Activated CD8-positive, alpha-beta memory T cell treated with anti-CD3 and anti-CD28 coated beads for 24 hours (primary cell): ENCODE results near the gene OAF.

Experiments
- DNase-seq: peaks from one replicate; pipeline ENCODE4 v3.0.0-alpha.2; 2020

The OAF gene

DNA sequence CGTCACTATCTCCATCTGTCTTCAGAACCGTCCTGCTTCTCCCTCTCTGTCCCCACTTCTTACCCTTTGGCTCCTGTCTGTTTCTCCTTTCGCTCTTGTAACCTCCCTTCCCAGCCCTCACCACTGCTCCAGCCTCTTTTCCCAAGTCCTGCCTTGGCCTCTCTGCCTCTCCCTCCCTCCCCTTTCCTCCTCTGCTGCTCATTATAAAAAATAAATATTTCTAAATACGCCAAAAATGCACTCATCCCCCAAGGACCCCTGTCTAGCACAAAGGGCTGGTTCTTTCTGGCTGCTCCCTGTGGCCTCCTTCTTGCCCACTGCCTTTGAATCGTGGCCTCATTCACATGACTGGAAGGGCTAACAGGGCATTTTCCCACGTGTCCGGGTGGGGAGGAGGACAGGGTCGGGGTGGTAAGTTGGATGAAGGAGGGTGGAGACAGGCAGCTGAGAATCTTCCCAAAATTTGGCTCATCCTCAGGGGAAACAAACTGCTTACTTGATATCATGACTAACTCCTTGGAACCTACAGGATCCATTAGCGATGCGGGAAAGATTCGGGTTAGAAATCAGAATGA lies 26.4 kb upstream of the OAF start:
- DNase-seq: peak; percentile 11

DNA sequence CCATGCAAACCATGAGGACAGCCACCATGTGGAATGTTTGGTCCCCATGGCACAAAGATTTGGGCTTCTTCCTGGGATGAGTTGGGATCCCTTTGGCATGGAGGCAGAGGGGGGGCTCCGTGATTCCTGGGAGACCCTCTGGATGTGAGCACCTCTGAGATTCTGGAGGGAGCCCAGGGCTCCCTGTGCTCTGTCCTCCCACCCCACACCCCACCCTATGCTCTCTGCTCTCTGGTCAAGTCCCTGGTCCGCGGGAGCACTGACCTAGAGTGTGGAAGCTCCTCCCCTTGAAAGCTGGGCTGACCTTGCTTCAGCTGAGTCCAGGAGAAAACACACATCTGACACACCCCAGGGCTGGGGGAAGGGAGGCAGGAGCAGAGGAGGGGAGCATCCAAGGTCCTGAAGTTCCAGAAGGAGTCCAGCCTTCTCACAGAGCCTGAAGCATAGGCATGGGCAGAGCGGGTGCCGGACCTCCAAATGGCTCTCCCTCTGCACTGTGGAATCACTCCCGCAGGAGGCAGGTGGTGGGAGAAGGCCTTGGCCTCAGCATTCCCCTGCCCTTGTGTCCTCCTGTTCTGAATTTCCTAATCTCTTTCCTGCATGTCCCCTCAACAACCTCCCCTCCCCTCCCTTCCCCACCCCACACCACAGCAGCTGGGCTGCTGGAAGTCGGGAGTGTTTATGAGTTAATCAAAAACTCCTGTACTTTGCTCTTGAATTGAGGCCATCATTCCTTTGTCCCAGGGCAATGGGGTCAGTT lies 25.7 kb upstream of the OAF start:
- DNase-seq: peak; percentile 44

DNA sequence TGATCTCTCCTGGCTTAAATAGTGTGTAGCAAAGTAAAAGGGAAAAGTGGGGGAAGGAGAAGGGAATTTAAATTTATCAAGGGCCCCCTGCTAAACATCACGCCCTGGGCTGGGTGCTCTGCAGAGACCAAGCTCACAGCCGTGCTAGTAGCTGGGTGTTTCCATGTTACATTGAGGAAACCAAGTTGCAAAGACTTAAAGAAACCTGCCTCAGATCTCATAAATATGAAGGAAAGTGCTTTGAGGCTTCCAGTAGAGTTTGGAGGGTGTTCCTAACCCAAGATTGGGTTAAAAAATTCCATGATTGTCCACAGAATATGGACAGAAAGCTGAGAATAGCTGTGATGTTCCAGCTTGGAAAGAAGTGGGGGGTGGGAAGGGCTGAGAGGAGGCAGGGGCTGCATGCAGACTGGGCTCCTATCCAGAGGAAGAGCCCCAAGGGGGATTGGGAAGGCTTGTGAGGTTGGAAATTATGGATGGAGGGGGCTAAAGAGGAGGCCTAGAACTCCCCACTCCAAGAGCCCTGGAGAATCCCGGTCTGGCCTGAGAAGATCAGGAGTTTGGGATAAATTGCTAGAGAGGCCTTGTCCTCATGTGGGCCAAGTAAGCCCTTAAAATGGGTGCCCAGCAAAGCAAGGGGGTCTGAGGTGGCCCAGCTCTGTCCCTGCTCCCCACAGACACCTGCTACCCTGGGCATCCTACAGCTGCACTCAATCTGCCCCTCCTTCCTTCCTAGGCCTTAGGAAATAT lies 25.0 kb upstream of the OAF start:
- peak; percentile 11 for DNase-seq

DNA sequence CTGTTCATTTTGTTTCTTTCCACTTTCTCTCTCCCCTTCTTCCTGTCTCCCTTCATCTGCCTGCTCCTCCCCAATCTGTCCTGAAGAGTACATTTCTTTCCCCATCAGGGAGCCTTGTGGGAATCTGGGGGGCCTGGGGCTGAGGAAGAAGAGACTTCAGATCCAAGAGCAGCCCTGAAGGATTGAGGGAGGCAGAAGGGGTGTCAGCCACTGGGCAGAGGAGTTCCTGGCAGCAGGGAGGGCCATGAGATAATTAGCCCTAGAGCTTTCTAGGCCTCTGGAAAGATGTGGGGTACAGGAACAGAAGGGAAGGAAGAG lies 24.4 kb upstream of the OAF start:
- peak; percentile 51 for DNase-seq

DNA sequence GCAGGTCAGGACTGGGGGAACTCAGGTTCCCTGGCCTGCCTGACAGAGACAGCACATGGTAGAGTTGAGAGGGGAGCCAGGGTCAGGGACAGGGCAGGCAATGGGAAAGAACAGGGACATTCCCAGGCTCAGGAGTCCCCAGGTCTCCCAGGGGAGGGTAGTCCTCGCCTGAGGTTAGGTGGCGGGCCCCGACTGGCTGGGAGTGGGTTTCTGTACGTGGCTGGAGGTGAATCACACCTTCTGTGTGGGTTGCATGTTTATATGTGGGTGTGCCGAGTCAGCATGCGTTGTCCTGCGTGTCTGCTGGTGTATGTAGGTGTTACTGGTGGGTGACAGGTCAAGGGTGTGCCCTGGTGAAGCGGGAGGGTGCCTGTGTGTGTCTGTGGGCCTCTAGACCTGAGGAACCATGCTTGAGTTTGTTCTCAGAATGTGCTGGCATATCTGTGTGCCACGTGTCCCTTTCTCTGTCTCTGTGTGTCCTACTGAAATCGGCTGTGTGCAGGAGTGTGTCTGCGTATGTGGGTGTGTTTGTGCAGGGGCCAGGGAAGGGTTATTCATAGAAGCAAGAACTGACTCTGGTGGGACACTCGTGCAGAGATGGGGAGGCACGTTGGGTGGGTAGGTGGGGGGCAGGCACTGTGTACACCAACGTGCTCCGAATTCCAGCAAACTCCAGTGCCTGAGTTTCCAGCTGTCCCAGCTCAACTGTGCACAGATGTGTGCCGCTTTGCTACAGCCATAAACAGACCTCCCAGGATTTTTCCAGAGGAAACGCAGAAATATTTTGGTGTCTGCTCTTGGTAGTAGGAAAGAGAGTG lies 23.8 kb upstream of the OAF start:
- no peak for DNase-seq

DNA sequence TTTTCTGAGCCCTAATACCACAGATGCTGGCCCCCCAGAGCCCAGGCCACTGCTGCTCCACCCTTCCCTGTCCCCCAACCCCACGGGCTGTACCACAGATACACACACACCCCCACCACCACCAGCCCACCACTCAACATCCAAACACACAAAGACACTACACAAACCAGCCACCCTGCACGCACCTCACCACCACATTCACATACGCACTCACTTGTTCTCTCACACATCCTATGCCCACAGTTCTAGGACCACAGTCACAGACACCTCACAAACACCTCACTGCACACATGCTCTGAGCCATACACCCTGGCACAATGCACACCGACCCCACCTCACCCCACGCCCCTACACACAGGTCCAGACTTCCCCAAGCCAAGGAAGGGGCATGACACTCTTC lies 22.5 kb upstream of the OAF start:
- no peak for DNase-seq

DNA sequence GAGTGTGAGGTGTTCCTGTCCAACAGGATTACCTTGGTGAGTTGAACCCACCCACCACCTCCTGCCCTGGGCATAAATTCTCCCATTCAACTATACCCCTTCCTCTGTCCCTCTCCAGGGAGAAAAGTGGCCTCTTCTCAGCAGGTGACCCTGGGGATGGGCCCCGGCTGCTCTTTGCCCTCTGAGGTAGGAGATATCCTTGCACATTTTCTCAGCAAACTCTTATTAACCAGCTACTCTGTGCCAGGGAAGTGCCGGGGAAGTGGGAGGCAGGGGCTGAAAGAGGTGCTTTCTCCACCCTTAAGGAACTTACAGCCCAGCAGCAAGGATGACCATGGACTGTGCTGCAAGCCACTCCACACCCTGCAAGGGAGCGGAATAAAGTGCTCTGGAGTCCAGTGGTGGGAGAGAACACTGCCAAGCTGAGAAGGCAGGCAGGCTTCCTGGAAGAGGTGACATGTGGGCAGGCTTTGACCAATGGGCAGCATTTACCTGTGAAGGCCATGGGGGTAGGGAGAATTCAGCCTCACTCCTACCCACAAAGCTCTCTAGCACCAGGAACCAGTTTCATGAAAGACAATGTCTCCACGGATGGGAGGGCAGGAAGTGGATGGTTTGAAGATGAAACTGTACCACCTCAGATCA lies 21.9 kb upstream of the OAF start:
- no peak for DNase-seq

DNA sequence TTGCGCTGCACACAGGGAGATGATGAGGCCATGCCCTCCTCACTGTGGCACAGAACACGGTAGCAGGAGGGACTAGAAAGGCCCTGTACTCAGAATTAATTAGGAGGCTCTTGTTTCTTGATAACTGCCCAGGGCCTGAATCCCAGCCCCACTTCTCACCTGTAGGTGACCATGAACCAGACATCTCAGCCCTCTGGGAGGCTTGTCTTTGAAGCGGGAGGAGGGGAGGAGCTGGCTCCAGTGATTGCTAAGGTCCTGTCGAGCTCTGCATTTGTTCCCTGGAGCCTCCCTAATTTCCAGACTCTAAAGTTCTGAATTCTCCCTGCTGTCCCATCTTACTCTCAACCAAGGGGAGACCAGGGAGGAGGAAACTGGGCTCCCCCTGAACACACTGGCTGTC lies 19.8 kb upstream of the OAF start:
- no peak for DNase-seq

DNA sequence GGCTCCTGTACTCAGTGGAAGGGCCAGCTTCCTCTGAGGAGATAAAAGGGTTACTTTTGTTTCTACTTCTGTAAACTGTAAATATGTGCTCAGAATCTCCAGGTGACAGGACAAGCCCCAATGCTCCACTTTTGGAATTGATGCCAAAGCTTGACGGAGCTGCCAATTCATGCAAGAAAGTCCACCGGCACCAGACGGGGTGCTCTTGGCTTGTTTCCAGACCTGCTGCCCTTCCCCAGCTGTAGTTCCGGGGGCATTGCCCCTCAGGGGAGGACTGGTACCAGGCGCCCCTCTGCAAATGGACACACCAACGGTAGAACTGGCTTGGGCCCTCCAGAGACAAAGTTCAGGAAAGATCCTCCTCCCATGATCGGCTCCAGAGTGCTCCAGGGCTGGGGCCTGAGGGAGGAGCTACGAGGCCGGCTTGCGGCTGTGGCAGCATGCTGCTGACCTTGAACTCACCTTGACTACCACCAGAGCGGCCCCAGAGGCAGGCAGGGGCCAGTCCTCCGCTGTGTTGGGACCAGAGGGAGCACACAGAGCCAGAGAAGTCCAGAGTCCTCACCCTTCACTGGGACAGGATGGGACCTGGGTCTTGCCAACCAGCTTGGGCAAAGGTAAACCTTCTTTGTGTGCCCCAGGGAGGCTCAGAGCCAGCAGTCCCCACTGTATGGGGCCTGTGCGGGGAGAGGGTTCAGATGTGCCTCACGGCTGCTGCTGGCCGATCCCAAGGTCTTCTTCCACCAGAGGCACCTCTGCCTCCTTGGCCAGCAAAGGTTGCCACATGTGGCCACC lies 17.8 kb upstream of the OAF start:
- no peak for DNase-seq

DNA sequence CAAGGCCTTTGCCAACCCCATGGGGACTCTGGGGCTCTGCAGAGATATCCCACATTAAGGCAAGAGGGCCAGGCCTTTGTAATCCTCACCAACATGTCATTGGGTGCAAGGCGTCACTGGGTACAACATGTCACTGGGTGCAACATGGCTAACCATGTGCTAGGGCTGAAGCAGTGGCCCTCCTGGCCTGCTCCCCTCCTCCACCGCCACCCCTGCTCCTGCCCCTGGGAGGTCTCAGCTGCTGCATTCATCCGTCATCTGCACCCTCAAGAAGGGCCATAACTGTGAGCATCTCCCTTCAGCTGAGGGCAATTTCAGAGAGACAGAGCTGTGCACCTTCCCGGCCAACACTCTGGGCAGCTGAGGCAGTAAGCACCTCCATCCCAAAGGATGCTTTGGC lies 16.7 kb upstream of the OAF start:
- no peak for DNase-seq

DNA sequence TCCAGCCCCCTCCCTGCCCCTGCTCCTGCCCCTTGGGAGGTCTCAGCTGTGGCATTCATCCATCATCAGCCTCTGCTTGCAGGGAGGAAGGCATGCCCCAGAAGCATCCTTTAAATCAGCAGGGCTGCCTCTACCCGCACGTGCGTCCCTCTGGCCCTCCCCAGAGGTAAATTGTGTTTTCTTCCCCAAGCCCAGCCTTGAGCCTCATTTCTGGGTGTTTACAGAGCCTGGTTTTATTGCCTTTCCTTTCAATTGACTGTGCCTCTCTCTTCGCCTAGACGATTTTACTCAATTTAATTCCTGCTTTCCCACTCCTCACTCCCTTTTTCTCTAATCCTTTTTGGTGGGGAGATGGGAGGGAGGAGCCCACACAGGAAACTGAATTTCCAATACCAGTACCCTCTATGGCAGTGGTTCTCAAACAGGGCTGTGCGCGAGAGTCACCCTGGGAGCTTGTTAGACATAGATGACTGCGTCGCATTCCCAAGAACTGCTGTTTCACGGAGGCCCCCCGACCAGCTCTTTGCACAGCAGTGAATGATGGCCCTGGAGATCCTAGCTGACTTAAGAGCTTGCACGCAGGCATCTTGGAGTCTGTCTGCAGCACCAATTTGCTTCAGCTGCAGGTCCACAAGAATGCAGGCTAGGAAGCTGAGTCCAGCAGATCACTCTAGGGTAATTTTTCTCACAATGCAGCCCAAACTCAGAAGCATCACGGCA lies 15.1 kb upstream of the OAF start:
- no peak for DNase-seq

DNA sequence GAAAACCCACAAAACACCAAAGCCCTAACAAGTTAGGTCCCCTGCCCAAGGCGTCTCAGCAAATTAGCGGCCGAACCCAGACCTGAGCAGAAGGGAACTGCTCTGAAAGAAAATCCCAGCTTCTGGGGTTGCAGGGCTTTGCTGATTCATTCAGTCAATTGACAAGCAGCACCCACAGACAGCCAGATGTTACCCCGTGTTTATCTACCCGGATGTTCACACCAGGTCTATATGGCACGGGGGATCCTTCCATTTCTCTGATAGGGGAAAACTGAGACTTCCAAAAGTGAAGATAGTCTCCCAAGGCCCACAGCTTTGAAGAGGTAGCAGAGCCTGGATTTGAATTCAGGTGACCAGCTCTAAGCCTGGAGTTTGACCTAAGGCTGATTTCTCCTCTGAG lies 14.0 kb upstream of the OAF start:
- no peak for DNase-seq

DNA sequence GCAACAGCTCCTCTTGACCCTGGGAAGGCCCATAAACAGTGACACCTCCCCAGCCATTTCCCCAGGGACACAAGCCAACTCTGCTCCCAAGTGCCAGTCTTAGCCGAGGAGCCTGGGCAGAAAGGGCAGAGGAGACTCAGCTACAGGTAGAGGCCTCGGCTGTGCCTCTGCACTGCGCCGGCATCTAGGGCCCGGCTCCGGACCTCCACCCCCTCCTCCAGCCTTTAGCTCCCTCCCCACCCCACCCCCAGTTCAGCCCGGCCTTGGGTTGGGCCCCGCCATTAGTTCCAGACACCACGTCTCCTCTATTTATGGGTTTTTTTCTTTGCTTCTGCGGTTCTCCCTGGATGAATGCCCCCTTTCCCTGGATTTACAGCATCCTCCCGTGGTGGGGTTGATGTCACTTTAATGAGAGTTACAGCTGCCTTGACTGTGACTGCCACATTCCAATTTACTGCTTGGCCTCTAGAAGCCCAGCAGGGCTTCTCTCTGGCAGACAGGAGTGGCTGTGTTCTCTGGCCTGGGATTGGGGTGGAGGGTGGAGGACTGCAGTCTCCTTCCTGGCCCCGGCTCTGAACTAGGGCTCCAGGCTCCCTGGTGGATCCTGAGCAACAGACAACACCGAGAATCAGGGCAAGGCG lies 13.5 kb upstream of the OAF start:
- no peak for DNase-seq

DNA sequence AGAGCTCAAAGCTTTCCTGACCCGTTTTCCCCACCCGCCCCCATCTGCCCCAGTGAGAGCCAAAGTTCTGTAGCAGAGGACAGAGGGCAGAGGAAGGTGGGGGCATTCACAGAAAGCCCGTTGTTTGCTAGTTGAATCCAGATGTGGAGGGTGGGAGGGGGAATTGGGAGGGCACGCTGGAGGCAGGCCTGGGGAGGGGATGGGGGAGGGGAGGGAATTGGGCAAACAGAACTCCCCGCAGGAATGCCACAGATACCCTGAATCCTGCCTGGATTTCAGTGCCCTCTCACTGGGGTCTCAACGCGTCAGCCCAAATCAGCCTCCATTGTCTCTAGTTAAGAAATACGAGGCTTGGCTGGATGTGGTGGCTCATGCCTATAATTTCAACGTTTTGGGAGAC lies 12.9 kb upstream of the OAF start:
- DNase-seq: no peak

DNA sequence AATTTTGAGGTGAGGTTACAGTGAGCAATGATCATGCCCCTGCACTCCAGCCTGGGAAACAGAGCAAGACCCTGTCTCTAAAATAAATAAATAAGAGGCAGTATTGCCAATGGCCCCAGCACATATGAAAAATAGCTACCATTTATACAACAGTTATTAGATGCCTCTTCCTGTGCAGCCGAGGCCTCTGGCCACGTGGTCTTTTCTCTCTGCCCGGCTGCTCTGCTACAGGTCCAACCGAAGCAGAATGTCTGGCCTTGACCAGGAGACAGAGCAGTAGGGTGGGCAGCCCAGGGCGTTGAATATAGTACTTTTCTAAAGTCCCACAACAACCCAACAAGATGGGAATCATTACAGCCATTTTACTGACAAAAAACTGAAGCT lies 12.4 kb upstream of the OAF start:
- no peak for DNase-seq

DNA sequence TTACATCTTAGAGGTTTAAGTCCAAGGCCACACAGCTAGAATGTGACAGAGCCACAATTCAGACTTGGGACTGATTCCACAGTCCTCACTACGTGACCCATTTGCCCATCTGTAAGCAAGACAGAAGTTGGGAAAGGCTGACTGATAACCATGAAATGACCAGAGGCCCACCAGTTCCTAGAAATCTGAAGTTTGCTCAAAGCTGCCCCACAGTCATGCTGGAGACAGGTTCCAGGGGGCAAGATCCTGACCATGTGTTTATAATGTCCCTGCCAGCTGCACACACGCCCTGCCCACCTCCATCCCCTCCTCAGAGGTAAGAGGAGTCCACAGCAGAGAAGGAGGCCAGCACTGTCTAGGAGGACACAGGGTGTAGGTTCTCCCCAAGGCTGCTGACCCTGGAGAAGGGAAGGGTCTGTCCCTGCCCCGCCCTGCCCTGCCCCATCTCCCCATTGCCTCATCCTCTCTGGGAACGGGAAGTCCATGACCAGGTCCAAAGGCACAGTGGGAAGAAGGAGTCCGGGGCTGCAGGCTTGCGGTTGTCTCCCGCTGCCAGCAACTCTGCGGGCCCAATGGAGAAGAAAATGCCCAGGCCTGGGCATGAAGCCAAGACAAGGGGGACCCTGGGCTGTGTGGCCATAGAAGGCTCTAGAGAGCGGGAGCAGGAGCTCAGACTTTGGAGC lies 11.9 kb upstream of the OAF start:
- no peak for DNase-seq

DNA sequence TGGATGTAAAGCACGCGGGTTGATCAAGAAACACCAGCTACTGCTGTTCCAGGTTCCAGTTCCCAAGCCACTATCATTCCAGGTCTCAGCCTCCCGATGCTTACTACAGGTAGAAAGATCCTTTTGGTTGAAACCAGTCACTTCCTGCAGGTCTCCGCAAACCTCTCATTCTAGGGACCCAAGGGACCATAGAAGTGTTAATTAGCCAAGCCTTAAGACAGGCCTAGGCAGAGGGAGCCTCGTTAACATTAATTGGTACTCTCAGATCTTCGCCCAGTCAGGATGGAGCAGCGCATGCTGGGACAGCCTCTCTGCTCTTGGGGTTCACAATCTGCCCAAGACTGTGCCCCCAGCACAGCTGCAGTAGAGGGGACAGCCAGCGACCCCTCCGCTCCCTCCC lies 11.2 kb upstream of the OAF start:
- no peak for DNase-seq

DNA sequence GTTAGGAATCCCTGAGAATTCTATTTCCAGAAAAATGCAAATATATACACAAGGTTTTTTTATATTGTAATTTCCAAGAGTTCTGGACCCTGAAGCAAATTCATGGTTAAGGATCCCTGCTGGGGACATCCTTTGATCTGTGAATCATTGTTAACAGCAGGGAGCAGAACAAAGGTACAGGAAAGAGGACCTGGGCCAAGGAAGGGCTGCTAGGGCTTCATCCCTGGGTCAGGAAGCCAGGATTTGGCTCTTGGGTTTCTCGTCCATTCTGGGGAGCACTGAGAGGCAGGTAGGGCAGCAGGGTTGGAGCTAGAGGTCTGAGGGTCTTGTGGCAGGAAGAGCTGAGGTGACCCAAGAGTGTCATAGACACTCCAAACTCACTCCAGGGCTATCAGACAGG lies 10.2 kb upstream of the OAF start:
- DNase-seq: no peak

DNA sequence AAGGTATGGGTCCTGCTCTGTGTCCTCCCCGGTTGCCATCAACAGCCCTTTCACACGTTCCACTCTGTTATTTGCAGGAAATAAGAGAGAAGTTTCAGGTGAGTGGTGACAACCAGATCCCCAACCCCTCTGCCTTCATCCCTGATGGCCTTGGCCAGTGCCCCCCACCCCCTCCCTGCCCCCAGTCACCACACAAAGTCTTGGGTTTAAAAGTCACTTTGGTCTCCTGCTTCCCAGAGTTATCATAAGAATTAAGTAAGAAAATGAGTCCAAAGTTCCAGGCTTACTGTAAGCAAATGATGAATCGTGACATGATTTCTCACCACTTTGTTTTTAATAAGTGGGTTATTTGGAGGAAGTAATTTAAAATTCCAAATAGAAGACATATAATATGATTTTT lies 9.2 kb upstream of the OAF start:
- DNase-seq: no peak

DNA sequence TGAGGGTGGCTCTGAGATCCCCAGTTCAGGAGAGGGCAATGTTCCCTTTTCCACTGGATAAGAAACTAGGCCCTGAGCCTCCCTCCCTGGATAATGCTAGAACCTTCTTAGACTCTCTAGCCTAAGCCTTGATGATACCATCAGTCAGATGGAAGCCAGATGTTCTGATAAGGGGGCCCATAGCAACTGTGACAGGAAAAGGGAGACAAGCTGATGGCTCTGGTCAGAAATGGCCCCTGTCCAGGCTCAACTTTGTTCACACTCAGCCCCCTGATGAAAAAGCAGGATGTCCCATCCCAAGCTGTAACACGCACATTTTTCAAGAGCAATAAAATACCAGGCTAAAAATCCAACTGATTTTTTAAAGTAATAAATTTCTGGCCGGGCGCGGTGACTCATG lies 7.2 kb upstream of the OAF start:
- no peak for DNase-seq
